Left ventricle myocardium inferior (tissue), 1 donor: ENCODE results near the gene DOCK3. TPM values are rescaled to one million over a fixed set of nuclear protein-coding genes. Genes with fewer than 3 reads are reported as not detected.

Experiments
- DNase-seq: peaks from one replicate; pipeline ENCODE4 v3.0.0-alpha.2; 2020
- H3K27ac ChIP-seq: fragments of 200-600 bp; replicated peaks from 2 replicates; pipeline ENCODE4 v1.8.0; 2021
- H3K27me3 ChIP-seq: fragments of 200-600 bp; 2 replicates; pipeline ENCODE4 v1.8.0; 2021; ENCODE audit warnings: low read depth
- H3K36me3 ChIP-seq: fragments of 200-600 bp; 2 replicates; pipeline ENCODE4 v1.8.0; 2021
- H3K4me1 ChIP-seq: fragments of 200-600 bp; 2 replicates; pipeline ENCODE4 v1.8.0; 2021
- H3K4me3 ChIP-seq: fragments of 200-600 bp; 2 replicates; pipeline ENCODE4 v1.8.0; 2021; ENCODE audit warnings: mild to moderate bottlenecking, moderate library complexity
- H3K9me3 ChIP-seq: fragments of 200-600 bp; replicated peaks from 2 replicates; pipeline ENCODE4 v1.8.0; 2021
- intact Hi-C: fragments of 100-400 bp; cut with micrococcal nuclease; formaldehyde crosslinking; loops from one replicate; pipeline ENCODE4 v1.11.0; 2022
- total RNA-seq: library from RNA; stranded (reverse); fragmentation: NEBNext Ultra II Directional; extraction: Animal tissue kit (Norgen Biotek cat#: 25700); gene quantifications from one replicate; pipeline ENCODE4 v1.2.1, GENCODE V29; 2021
- TF ChIP-seq, protein P1 (sequence below): fragments of 200-600 bp; IDR thresholded peaks from 2 replicates; pipeline ENCODE4 v1.8.0; 2021; ENCODE audit warnings: antibody characterized with exemption, mild to moderate bottlenecking, borderline replicate concordance
- donor health status: DM: no; HTN: yes; CAD: no; lungs with severe emphysema.

DOCK3 gene
- total RNA-seq, 1 donor from 2014 or later = 3.9 TPM

- Histone ChIP-seq H3K9me3 (peaks cover 25% of the 10 kb centered on the region), H3K4me1 (no peaks in the 10 kb centered on the region), H3K36me3 (no peaks in the 10 kb centered on the region), H3K4me3 (no peak overlapping the region), H3K27ac (no peak overlapping the region), H3K27me3 (no peaks in the 10 kb centered on the region)
- TF ChIP-seq, protein P1, sequence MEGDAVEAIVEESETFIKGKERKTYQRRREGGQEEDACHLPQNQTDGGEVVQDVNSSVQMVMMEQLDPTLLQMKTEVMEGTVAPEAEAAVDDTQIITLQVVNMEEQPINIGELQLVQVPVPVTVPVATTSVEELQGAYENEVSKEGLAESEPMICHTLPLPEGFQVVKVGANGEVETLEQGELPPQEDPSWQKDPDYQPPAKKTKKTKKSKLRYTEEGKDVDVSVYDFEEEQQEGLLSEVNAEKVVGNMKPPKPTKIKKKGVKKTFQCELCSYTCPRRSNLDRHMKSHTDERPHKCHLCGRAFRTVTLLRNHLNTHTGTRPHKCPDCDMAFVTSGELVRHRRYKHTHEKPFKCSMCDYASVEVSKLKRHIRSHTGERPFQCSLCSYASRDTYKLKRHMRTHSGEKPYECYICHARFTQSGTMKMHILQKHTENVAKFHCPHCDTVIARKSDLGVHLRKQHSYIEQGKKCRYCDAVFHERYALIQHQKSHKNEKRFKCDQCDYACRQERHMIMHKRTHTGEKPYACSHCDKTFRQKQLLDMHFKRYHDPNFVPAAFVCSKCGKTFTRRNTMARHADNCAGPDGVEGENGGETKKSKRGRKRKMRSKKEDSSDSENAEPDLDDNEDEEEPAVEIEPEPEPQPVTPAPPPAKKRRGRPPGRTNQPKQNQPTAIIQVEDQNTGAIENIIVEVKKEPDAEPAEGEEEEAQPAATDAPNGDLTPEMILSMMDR = no peak
- DNase-seq = no peak
- intact Hi-C loops = no loop called here
Observed at GRCh38 chr3:50698269-50698668, 23.5 kb downstream of the DOCK3 start.

GRCh38 chr3:50708620-50709019 is 33.9 kb downstream of the DOCK3 start:
- Histone ChIP-seq H3K4me1 (peaks cover 9% of the 10 kb centered on the region), H3K27me3 (no peaks in the 10 kb centered on the region), H3K9me3 (no peaks in the 10 kb centered on the region), H3K4me3 (no peak overlapping the region), H3K27ac (no peak overlapping the region), H3K36me3 (no peaks in the 10 kb centered on the region)
- intact Hi-C loops = no loop called here
- DNase-seq = no peak
- TF ChIP-seq, protein P1 = no peak

- DNase-seq = no peak
- Histone ChIP-seq H3K4me1 (no peaks in the 10 kb centered on the region), H3K9me3 (no peaks in the 10 kb centered on the region), H3K27me3 (no peaks in the 10 kb centered on the region), H3K36me3 (no peaks in the 10 kb centered on the region), H3K27ac (no peak overlapping the region), H3K4me3 (no peak overlapping the region)
- TF ChIP-seq, protein P1 = no peak
- intact Hi-C loops = no loop called here
Observed at GRCh38 chr3:50714946-50715345, 40.2 kb downstream of the DOCK3 start.

DNA sequence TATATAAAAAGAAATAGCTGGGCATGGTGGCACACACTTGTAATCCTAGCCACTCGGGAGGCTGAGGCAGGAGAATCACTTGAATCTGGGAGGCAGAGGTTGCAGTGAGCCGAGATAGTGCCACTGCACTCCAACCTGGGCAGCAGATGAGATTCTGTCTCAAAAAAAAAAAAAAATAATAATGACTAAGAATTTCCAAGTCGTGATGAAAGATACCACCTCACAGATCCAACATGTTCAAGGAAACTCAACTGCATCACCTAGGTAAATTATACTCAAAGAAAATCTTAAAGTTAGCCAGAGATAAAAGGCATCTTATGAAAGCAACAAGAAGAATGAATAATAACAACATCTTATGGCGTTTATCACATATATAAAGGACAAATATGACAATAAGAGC is 50.1 kb downstream of the DOCK3 start:
- intact Hi-C loops = no loop called here
- no peaks in the 10 kb centered on the region for H3K4me1 ChIP-seq
- H3K4me3 ChIP-seq = no peak overlapping the region
- no peaks in the 10 kb centered on the region for H3K27me3 ChIP-seq
- H3K27ac ChIP-seq = no peak overlapping the region
- DNase-seq = no peak
- no peaks in the 10 kb centered on the region for H3K36me3 ChIP-seq
- H3K9me3 ChIP-seq = no peaks in the 10 kb centered on the region
- TF ChIP-seq, protein P1 = no peak

DNA sequence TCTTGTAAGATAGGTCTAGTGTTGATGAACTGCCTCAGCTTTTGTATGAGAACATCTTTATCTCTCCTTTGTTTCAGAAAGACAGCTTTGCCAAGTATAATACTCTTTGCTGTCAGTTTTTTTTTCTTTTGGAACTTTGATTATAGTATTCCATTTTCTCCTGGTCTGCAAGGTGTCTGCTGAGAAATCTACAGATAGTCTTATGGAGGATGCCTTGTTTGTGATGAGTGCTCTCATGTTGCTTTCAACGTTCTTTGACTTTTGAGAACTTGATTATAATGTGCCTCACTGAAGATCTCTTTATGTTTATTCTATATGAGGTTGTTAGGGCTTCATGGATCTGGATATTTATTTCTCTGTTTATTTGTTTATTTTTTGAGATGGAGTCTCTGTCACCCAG is 60.3 kb downstream of the DOCK3 start:
- TF ChIP-seq, protein P1 = no peak
- Histone ChIP-seq H3K4me1 (no peaks in the 10 kb centered on the region), H3K27me3 (no peaks in the 10 kb centered on the region), H3K4me3 (no peak overlapping the region), H3K9me3 (peaks cover 21% of the 10 kb centered on the region), H3K36me3 (no peaks in the 10 kb centered on the region), H3K27ac (no peak overlapping the region)
- no peak for DNase-seq
- intact Hi-C loops = no loop called here
